HCT116 (cell line): ENCODE measurements around the gene TUBB4B. TPM values are rescaled to one million over a fixed set of nuclear protein-coding genes. Genes with fewer than 3 reads are reported as not detected.

Experiments used
- ATAC-seq: fragments of 200-7000 bp; cut with Tn5 transposase; 2 replicates; pipeline ENCODE4 v1.9.1; 2020; ENCODE audit warnings: mild to moderate bottlenecking, moderate library complexity
- BruUV-seq: library from RNA; stranded (reverse); fragments of 400-500 nt; replicated peaks from 2 replicates; lab custom pipeline; 2021; lab: Mats Ljungman, UMichigan
- CTCF ChIA-PET: fragments of 300-600 bp; sonication (Branson Sonifier 250); formaldehyde crosslinking; loops from one replicate; lab custom pipeline; 2021; ENCODE audit warnings: antibody characterized with exemption; lab: Charles Lee
- POLR2A ChIA-PET: fragments of 300-600, 350-600 bp; sonication (Branson Sonifier 250); formaldehyde crosslinking; loops from one replicate; lab custom pipeline; 2021; ENCODE audit warnings: antibody characterized with exemption; lab: Charles Lee
- RAD21 ChIA-PET, 2 experiments: fragments of 300-600 bp; sonication (Branson Sonifier 250); formaldehyde crosslinking; loops; one replicate each; lab custom pipeline; 2023; ENCODE audit warnings: low total read pairs in 2 of 2; ENCODE audit not compliant: uncharacterized antibody in 2 of 2, unreplicated experiment in 2 of 2, low non-redundant PET in 1 of 2; lab: Charles Lee
- DNase-seq: peaks from one replicate; pipeline ENCODE4 v3.0.0-alpha.2; 2010; ENCODE audit warnings: low read depth, low spot score
- H2AFZ ChIP-seq: fragments of 200-600 bp; shearing (Covaris generic), sonication (generic); 2 replicates; pipeline ENCODE4 v1.6.1; 2017; ENCODE audit warnings: low read depth, mixed run types, mixed read lengths, antibody characterized with exemption, low read length; ENCODE audit not compliant: poor library complexity, severe bottlenecking
- H3K27ac ChIP-seq: 2 replicates; pipeline ENCODE4 v1.5.1; 2012; ENCODE audit warnings: low read depth, low read length
- H3K27me3 ChIP-seq: fragments of 200-600 bp; sonication (generic); 2 replicates; pipeline ENCODE4 v1.6.1; 2016; ENCODE audit warnings: mixed run types, low read length, mixed read lengths; ENCODE audit not compliant: insufficient read depth
- H3K36me3 ChIP-seq, 2 experiments: fragments of 200-500 bp in 1 of 2; fragments of 200-600 bp in 1 of 2; sonication (Bioruptor generic) in 1 of 2; sonication (generic) in 1 of 2; 2 replicates each; pipeline versions ENCODE4 v1.5.1 to v1.6.1; 2014 to 2016; ENCODE audit warnings: low read length in 2 of 2, inconsistent platforms in 1 of 2, mixed read lengths in 1 of 2, mixed run types in 1 of 2; ENCODE audit not compliant: insufficient read depth in 2 of 2, control insufficient read depth in 1 of 2
- H3K4me1 ChIP-seq, 2 experiments: fragments of 200-600 bp in 1 of 2; sonication (generic) in 1 of 2; 2 replicates each; pipeline versions ENCODE4 v1.5.1 to v1.6.1; 2012 to 2017; ENCODE audit warnings: low read length in 2 of 2, inconsistent platforms in 1 of 2, mild to moderate bottlenecking in 1 of 2, mixed read lengths in 1 of 2, mixed run types in 1 of 2, moderate library complexity in 1 of 2; ENCODE audit not compliant: insufficient read depth in 2 of 2, control insufficient read depth in 1 of 2
- H3K4me2 ChIP-seq: fragments of 200-600 bp; sonication (generic); 2 replicates; pipeline ENCODE4 v1.6.1; 2017; ENCODE audit warnings: mixed run types, low read length, mixed read lengths
- H3K4me3 ChIP-seq, 2 experiments: fragments of 200-600 bp in 1 of 2; sonication (generic) in 1 of 2; replicated peaks in 1 of 2; 2 replicates each; pipeline ENCODE4 v1.5.1; 2011 to 2016; ENCODE audit warnings: low read length in 2 of 2, control low read depth in 1 of 2, low read depth in 1 of 2, mild to moderate bottlenecking in 1 of 2, mixed read lengths in 1 of 2, mixed run types in 1 of 2
- H3K79me2 ChIP-seq: fragments of 200-600 bp; sonication (generic); 2 replicates; pipeline ENCODE4 v1.6.1; 2017; ENCODE audit warnings: mild to moderate bottlenecking, mixed run types, low read length, moderate library complexity, mixed read lengths; ENCODE audit not compliant: insufficient read depth
- H3K9ac ChIP-seq: fragments of 200-600 bp; sonication (generic); 2 replicates; pipeline ENCODE4 v1.6.1; 2016; ENCODE audit warnings: low read length, mixed read lengths
- H3K9me2 ChIP-seq: fragments of 200-600 bp; sonication (generic), shearing (Covaris generic); 2 replicates; pipeline ENCODE4 v1.6.1; 2017; ENCODE audit warnings: mixed run types, mild to moderate bottlenecking, moderate library complexity; ENCODE audit not compliant: insufficient read depth
- H3K9me3 ChIP-seq, 2 experiments: fragments of 200-500 bp in 1 of 2; fragments of 200-600 bp in 1 of 2; sonication (Bioruptor generic) in 1 of 2; sonication (generic) in 1 of 2; 2 replicates each; pipeline ENCODE4 v1.6.1; 2014 to 2017; ENCODE audit warnings: low read length in 2 of 2, mixed read lengths in 2 of 2, inconsistent platforms in 1 of 2, low read depth in 1 of 2, mild to moderate bottlenecking in 1 of 2, mixed run types in 1 of 2, moderate library complexity in 1 of 2; ENCODE audit not compliant: control insufficient read depth in 1 of 2, insufficient read depth in 1 of 2
- H4K20me1 ChIP-seq: fragments of 200-600 bp; sonication (generic), shearing (Covaris generic); 2 replicates; pipeline ENCODE4 v1.6.1; 2017; ENCODE audit warnings: mixed run types, mild to moderate bottlenecking, moderate library complexity; ENCODE audit not compliant: insufficient read depth
- CBX3 ChIP-seq: IDR thresholded peaks from 2 replicates; pipeline ENCODE4 v1.6.1; 2012; ENCODE audit warnings: low read depth
- CEBPB ChIP-seq: IDR thresholded peaks from 2 replicates; pipeline ENCODE4 v1.6.1; 2012; ENCODE audit warnings: low read depth
- EGR1 ChIP-seq: IDR thresholded peaks from 2 replicates; pipeline ENCODE4 v1.6.1; 2012; ENCODE audit warnings: low read depth
- EZH2 ChIP-seq: fragments of 200-600 bp; sonication (generic); IDR thresholded peaks from 2 replicates; pipeline ENCODE4 v1.6.1; 2017; ENCODE audit warnings: antibody characterized with exemption, mixed run types
- EZH2phosphoT487 ChIP-seq: fragments of 200-600 bp; IDR thresholded peaks from 2 replicates; pipeline ENCODE4 v1.6.1; 2018; ENCODE audit warnings: antibody characterized with exemption, borderline replicate concordance
- JUND ChIP-seq: IDR thresholded peaks from 2 replicates; pipeline ENCODE4 v1.6.1; 2012
- RAD21 ChIP-seq: IDR thresholded peaks from 2 replicates; pipeline ENCODE4 v1.6.1; 2012; ENCODE audit warnings: low read depth, mild to moderate bottlenecking
- REST ChIP-seq: IDR thresholded peaks from 2 replicates; pipeline ENCODE4 v1.6.1; 2012; ENCODE audit warnings: low read depth
- SRF ChIP-seq: IDR thresholded peaks from 2 replicates; pipeline ENCODE4 v1.6.1; 2012; ENCODE audit warnings: low read depth
- YY1 ChIP-seq: IDR thresholded peaks from 2 replicates; pipeline ENCODE4 v1.6.1; 2011; ENCODE audit warnings: low read length, low read depth, moderate library complexity, mild to moderate bottlenecking; ENCODE audit not compliant: insufficient replicate concordance; ENCODE audit errors: extremely low read depth
- ZFX ChIP-seq: fragments of 450-650 bp; IDR thresholded peaks from 2 replicates; pipeline ENCODE4 v1.6.1; 2017
- intact Hi-C: fragments of 100-400 bp; cut with micrococcal nuclease; formaldehyde crosslinking; loops from 2 replicates; pipeline ENCODE4 v1.10.0; 2022
- total RNA-seq: library from RNA; stranded (reverse); gene quantifications from one replicate; pipeline ENCODE4 v1.2.1, GENCODE V29; 2021; ENCODE audit not compliant: unreplicated experiment

TUBB4B gene
- total RNA-seq, 1 experiment from 2014 or later, result 502 TPM

DNA sequence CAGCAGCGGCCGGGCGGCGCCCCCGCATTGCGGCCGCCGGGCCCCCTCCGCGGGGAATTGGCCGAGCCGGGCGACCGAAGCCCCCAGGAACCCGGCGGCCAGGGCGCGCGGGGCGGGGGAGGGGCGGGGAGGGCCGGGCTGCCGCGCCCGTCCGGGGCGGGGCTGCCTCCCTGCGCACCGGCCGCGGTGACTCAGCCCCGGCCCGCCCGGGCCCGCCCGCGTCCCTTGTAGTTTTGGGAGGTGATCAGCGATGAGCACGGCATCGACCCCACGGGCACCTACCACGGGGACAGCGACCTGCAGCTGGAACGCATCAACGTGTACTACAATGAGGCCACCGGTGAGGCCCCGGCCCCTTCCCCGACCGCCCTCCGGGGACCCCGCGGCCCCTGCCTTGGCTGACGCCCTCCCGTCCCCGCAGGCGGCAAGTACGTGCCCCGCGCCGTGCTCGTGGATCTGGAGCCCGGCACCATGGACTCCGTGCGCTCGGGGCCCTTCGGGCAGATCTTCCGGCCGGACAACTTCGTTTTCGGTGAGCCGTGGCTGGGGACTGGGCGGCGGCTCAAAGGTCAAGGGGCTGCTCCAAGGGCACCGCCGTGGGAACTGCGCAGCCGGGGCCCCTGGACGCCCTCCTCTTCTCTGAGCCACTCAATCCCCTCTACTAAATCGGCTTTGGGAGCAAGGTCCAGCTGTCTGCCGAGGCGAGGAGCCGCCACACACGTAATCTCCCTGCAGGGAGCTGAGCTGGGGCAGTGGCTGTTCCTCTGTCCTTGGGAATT is 592 bp downstream of the TUBB4B start:
- no peak overlapping the region for H2AFZ ChIP-seq
- TF ChIP-seq RAD21 (no peak), JUND (no peak), ZFX (peak; percentile 33; the same call in 1 of the 2 replicates)
- TF ChIP-seq, all 23 proteins: peak for 1
- BruUV-seq, result TSS peak; percentile 74
- H3K27me3 ChIP-seq, result no peaks in the 10 kb centered on the region
- peaks cover 40% of the 10 kb centered on the region for H3K79me2 ChIP-seq
- H3K4me3 ChIP-seq, result peak overlapping the region; percentile 85 to 96
- peak overlapping the region; percentile 98 for H3K4me2 ChIP-seq
- no peak for DNase-seq
- CTCF ChIA-PET, result interaction anchor here (0.6 to 1.9 kb wide), 6 partner anchors 12 to 212 kb away, joined by 3 to 10 read pairs (median 4); partner anchors contain the start of gene MAN1B1
- peaks cover 11 to 21% of the 10 kb centered on the region in 2 experiments for H3K36me3 ChIP-seq
- peaks cover 29 to 55% of the 10 kb centered on the region in 2 experiments for H3K4me1 ChIP-seq
- no peaks in the 10 kb centered on the region for H3K9me2 ChIP-seq
- peak overlapping the region; percentile 93 for H3K9ac ChIP-seq
- H4K20me1 ChIP-seq, result peaks cover 21% of the 10 kb centered on the region; the same call in 1 of the 2 replicates
- RAD21 ChIA-PET, result interaction anchor here in 1 of 2 experiments (0.6 kb wide), 1 partner anchor 45 kb away, joined by 4 read pairs; no protein-coding TSS in a partner anchor
- peak; percentile 14 for ATAC-seq
- peak overlapping the region; percentile 96 for H3K27ac ChIP-seq
- intact Hi-C loops, result loop anchor here (1.0 kb wide), 2 partner anchors 14 to 41 kb away; partner anchors contain the start of genes NELFB and TPRN
- POLR2A ChIA-PET, result interaction anchor here (0.7 to 1.9 kb wide), 22 partner anchors 8 to 195 kb away, joined by 3 to 39 read pairs (median 6); partner anchors contain the start of genes ANAPC2, MAN1B1, NELFB and RNF224
- H3K9me3 ChIP-seq, result no peaks in the 10 kb centered on the region

- ChIA-PET CTCF (interaction anchor here (0.6 kb wide), 1 partner anchor 18 kb away, joined by 4 read pairs; no protein-coding TSS in a partner anchor), RAD21 (interaction anchor here in 1 of 2 experiments (0.6 kb wide), 1 partner anchor 44 kb away, joined by 4 read pairs; no protein-coding TSS in a partner anchor), POLR2A (interaction anchor here (0.7 to 1.7 kb wide), 9 partner anchors 10 to 166 kb away, joined by 3 to 13 read pairs (median 3); partner anchors contain the start of genes NELFB, RNF224, TPRN and UAP1L1)
- intact Hi-C loops, result no loop called here
- Histone ChIP-seq H3K4me3 (peak overlapping the region; percentile 85 to 96), H3K4me2 (peak overlapping the region; percentile 98), H3K27me3 (no peaks in the 10 kb centered on the region), H3K4me1 (peaks cover 21 to 46% of the 10 kb centered on the region in 2 experiments), H3K27ac (peak overlapping the region; percentile 96), H3K36me3 (peaks cover 11 to 21% of the 10 kb centered on the region in 2 experiments), H3K9ac (peak overlapping the region; percentile 93), H2AFZ (no peak overlapping the region), H4K20me1 (peaks cover 21% of the 10 kb centered on the region; the same call in 1 of the 2 replicates), H3K79me2 (peaks cover 40% of the 10 kb centered on the region), H3K9me2 (no peaks in the 10 kb centered on the region), H3K9me3 (no peaks in the 10 kb centered on the region)
- ATAC-seq, result no peak
- BruUV-seq, result no TSS peak
- DNase-seq, result no peak
- TF ChIP-seq CBX3, result no peak
- TF ChIP-seq EZH2, result no peak
- no peak for TF ChIP-seq CEBPB
- TF ChIP-seq EGR1, result no peak
- no peak for TF ChIP-seq REST
- no peak for TF ChIP-seq EZH2phosphoT487
- TF ChIP-seq SRF, result no peak
- no peak for TF ChIP-seq YY1
These were observed 1.4 kb downstream of the TUBB4B start for GRCh38 chr9:137242269-137243203.
